Activated T-helper 17 cell treated with anti-CD3 and anti-CD28 coated beads, Interleukin-2, amount 50 U/mL, for 72 hours (primary cell): ENCODE data around the gene METTL22. TPM values are rescaled to one million over a fixed set of nuclear protein-coding genes. Genes with fewer than 3 reads are reported as not detected.
A peak's percentile ranks its signal among the peaks of the same experiment; 100 is the strongest.

ENCODE experiments used
- ATAC-seq: fragments of 150-1000 bp; cut with Tn5 transposase; replicated peaks from 2 replicates; pipeline ENCODE4 v1.10.0; 2021; ENCODE audit warnings: mild to moderate bottlenecking, moderate library complexity
- H3K27ac Mint-ChIP-seq: one replicate; pipeline ENCODE4 v1.8.0; 2022; ENCODE audit warnings: mixed read lengths
- H3K27me3 Mint-ChIP-seq: one replicate; pipeline ENCODE4 v1.8.0; 2022; ENCODE audit warnings: mixed read lengths
- H3K36me3 Mint-ChIP-seq: one replicate; pipeline ENCODE4 v1.8.0; 2022; ENCODE audit warnings: low read depth, mild to moderate bottlenecking, mixed read lengths
- H3K4me1 Mint-ChIP-seq: one replicate; pipeline ENCODE4 v1.8.0; 2022; ENCODE audit warnings: mixed read lengths
- H3K4me3 Mint-ChIP-seq: one replicate; pipeline ENCODE4 v1.8.0; 2022; ENCODE audit warnings: mild to moderate bottlenecking, mixed read lengths
- H3K9me3 Mint-ChIP-seq: one replicate; pipeline ENCODE4 v1.8.0; 2022; ENCODE audit warnings: mixed read lengths
- total RNA-seq, 2 donors: library from RNA; stranded (reverse); gene quantifications; one replicate each; pipeline ENCODE4 v1.2.3, GENCODE V29; 2022

The METTL22 gene
- 10 to 100 TPM; 28.7 to 40.6 TPM for total RNA-seq

DNA sequence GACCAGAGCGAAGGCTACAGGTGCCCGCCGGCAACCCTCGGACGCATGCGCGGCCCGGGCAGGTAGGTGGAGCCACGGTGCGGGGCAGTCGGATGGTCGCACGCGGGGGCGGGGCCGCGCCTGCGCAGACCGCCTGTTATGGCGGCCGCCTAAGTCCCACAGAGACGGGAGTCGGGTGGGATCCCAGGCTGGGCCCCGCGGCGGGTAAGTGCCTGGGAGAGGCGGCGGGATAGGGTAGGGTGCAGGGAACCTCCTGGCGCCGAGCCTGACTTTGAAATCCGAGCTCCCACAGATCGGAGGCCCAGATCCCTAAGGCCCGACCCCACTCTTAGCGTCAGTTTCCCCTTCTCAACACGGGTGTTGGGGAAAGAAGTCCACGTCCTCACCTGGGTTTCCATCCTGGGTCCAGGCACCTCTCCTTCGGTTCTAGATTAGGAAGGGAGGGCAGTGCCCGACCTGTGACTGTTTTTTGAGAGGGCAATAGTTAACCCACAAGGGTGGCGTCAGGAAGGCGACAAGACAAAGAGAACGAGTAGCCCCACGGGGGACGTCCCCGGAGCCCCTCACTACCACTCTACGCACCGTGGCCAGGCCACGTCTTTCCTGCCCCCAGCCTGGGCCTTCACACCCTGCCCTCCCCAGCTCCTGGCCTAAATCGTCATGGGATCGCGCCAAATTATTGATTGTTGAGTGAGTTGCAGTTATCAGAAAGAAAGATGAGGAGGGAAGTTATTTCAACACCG is at the start of gene METTL22:
METTL22 (plus strand) TSS at position 127 of the 743 bp plus-strand sequence. CDS start 3,968 bp downstream, outside the sequence.
- H3K4me3 Mint-ChIP-seq: peak within 1 kb of the TSS; percentile 90
- H3K27ac Mint-ChIP-seq: peak within 1 kb of the TSS; percentile 89
- ATAC-seq: peak; percentile 96
- H3K4me1 Mint-ChIP-seq: no peaks in the 10 kb centered on the region
- H3K9me3 Mint-ChIP-seq: no peaks in the 10 kb centered on the region
- peaks cover 26% of the 10 kb centered on the region for H3K36me3 Mint-ChIP-seq
- peaks cover 4% of the 10 kb centered on the region for H3K27me3 Mint-ChIP-seq

- peaks cover 42% of the 10 kb centered on the region for H3K27me3 Mint-ChIP-seq
- no peaks in the 10 kb centered on the region for H3K36me3 Mint-ChIP-seq
- no peaks in the 10 kb centered on the region for H3K4me1 Mint-ChIP-seq
- H3K9me3 Mint-ChIP-seq: no peaks in the 10 kb centered on the region
- no peak overlapping the region for H3K27ac Mint-ChIP-seq
- no peak for ATAC-seq
- H3K4me3 Mint-ChIP-seq: no peak overlapping the region
Observed at GRCh38 chr16:8572063-8572918, 49.2 kb upstream of the METTL22 start.

DNA sequence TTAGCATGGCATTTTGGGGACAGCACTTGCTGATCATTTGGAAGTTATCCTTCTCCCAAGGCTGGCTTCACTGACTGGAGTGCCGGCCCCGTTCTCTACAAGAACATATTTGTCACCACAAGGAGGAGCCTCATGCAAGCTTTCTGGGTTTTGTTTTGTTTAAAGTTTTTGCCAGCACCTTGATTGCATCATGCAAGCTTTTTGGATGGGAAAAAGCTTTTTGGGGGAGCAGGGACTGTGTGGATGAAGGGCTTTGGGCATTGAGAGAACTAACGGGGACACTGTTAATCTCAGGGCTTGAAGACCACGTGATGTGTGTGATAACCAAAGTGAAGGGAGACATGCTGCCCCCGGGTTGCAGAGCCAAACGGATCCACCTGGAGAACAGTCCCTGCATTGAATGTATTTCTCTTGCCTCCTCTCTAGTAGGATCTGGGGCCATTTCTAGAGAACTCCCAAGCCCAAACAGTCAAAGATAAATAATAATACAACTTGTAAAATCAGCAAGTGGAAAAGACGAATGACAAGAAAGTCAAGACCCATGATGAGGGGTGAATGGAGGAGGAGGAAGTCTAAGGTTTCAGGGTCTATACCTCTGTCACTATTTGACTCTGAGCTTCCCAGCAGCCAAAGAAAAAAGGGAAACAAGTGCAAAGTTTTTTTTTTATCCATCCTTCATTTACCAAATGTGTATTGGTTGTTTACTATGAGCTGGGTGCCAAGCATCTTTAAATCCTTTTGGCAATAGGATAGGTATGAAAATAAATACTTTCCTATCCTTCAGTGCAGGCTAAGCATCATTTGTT is 48.4 kb upstream of the METTL22 start:
- no peak overlapping the region for H3K27ac Mint-ChIP-seq
- peaks cover 42% of the 10 kb centered on the region for H3K27me3 Mint-ChIP-seq
- no peaks in the 10 kb centered on the region for H3K9me3 Mint-ChIP-seq
- no peaks in the 10 kb centered on the region for H3K36me3 Mint-ChIP-seq
- H3K4me3 Mint-ChIP-seq: no peak overlapping the region
- no peaks in the 10 kb centered on the region for H3K4me1 Mint-ChIP-seq
- no peak for ATAC-seq

GRCh38 chr16:8575399-8575798 is 46.1 kb upstream of the METTL22 start:
- Mint-ChIP-seq H3K27me3 (peaks cover 44% of the 10 kb centered on the region), H3K9me3 (no peaks in the 10 kb centered on the region), H3K4me1 (no peaks in the 10 kb centered on the region), H3K27ac (no peak overlapping the region), H3K36me3 (no peaks in the 10 kb centered on the region), H3K4me3 (no peak overlapping the region)
- ATAC-seq: no peak

DNA sequence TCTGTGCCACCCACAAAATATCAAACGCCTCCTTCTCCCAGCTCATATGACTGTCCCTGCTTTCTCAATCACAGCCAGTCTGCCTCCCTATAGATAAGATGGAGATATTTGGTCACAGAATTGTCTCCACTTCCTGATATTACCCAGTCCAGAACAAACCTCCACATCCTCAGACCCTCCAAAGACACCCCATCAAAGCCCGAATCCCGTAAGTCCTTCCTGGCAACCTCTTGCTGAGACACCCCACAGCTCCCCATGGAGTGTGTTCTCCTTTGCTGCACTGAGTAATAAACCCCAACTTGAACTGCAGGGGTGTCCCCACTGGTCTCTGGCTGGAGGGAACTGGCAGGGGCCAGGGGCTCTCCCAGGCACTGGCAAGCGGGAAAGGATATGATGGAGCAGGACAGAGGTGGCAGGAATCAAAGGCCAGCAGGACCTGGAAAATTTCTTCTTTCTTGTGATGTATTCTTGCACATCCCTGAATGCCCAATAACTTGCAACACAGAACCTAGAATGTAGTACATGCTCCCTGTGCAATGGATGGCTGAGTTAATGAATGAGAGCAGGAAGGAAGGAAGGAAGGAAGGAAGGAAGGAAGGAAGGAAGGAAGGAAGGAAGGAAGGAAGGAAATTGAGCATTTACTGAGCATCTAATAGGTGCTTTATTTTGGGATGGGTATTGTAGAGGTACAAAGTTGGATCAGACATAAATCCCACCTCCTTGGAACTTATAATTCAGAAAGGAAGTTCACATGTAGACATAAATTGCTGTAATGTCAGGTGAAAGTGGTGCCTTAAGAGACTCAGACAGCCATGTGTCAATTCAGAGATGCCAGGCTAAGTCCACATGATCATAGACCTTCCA is 45.1 kb upstream of the METTL22 start:
- Mint-ChIP-seq H3K9me3 (no peaks in the 10 kb centered on the region), H3K4me3 (no peak overlapping the region)

DNA sequence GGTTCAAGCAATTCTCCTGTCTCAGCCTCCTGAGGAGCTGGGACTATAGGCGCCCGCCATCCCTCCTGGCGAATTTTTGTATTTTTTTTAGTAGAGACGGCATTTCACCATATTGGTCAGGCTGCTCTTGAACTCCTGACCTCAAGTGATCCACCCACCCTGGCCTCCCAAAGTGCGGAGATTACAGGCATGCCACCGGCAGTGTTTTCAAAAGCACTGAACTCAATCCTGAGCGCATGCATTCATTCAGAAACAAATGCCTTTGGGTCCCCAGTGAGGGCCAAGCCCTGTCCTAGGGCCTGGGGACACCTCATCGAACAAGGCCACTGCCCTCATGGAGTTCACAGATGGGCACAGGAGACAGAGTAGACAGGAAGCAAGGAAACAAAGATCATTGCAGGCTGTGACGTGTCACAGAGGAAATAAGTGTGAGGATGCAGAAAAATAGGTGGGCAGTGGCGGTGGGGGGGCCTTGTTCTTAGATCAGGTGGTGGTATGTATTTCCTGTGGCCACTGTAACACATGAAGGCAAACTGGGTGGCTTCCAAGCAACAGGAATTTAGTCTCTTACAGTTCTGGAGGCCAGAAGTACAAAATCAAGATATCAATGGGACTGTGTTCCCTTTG is 43.7 kb upstream of the METTL22 start:
- Mint-ChIP-seq H3K27me3 (peaks cover 36% of the 10 kb centered on the region), H3K4me1 (no peaks in the 10 kb centered on the region), H3K27ac (no peak overlapping the region), H3K36me3 (no peaks in the 10 kb centered on the region), H3K9me3 (no peaks in the 10 kb centered on the region), H3K4me3 (no peak overlapping the region)
- no peak for ATAC-seq

More for the DNA sequence above, 45.1 kb upstream of the METTL22 start:
- no peaks in the 10 kb centered on the region for H3K36me3 Mint-ChIP-seq
- H3K27me3 Mint-ChIP-seq: peaks cover 41% of the 10 kb centered on the region
- no peak for ATAC-seq
- no peak overlapping the region for H3K27ac Mint-ChIP-seq
- H3K4me1 Mint-ChIP-seq: no peaks in the 10 kb centered on the region

- no peak overlapping the region for H3K27ac Mint-ChIP-seq
- no peaks in the 10 kb centered on the region for H3K9me3 Mint-ChIP-seq
- H3K4me1 Mint-ChIP-seq: no peaks in the 10 kb centered on the region
- H3K4me3 Mint-ChIP-seq: no peak overlapping the region
- H3K27me3 Mint-ChIP-seq: peaks cover 31% of the 10 kb centered on the region
- no peaks in the 10 kb centered on the region for H3K36me3 Mint-ChIP-seq
- ATAC-seq: no peak
Observed at GRCh38 chr16:8579559-8579958, 41.9 kb upstream of the METTL22 start.

DNA sequence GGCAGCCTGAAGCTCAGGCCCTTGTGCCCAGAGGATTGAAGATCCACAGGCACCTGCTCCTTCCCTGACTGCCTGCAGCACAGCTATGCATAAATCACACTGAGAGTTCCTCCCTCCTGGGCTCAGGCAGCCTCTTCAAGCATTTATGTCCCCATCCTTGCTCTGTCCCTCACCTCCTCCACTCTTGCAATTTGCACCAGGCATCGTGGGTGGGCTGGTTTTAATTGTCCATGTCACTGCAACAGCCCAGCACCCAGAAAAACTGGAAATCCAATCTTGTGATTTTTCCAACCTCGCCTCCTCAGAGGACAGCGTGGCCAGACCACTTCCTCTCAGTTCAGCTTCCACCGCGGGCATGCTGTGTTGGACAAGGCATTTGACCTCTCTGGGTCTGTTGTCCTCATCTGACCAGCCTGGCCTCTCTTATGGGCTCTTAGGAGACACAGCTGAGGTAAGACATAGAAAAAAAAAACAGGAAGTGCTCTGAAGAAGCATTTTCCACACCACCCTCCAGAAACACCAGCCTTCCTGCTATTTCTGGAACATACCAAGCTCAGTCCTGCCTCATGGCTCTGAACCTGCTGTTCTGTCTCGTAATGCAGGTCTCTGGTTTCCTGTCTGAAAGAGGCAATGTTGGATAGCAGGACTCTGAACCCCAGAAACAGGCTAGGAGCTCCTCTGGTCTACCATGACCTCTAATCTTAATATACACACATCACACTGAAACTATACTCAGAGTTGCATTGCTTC is 39.5 kb upstream of the METTL22 start:
- Mint-ChIP-seq H3K36me3 (no peaks in the 10 kb centered on the region), H3K4me3 (no peak overlapping the region), H3K4me1 (no peaks in the 10 kb centered on the region), H3K9me3 (no peaks in the 10 kb centered on the region), H3K27ac (no peak overlapping the region), H3K27me3 (peaks cover 27% of the 10 kb centered on the region)
- no peak for ATAC-seq

GRCh38 chr16:8583199-8583598 is 38.3 kb upstream of the METTL22 start:
- Mint-ChIP-seq H3K4me3 (no peak overlapping the region), H3K27ac (no peak overlapping the region), H3K27me3 (peaks cover 36% of the 10 kb centered on the region), H3K4me1 (no peaks in the 10 kb centered on the region), H3K36me3 (no peaks in the 10 kb centered on the region), H3K9me3 (no peaks in the 10 kb centered on the region)
- ATAC-seq: no peak

GRCh38 chr16:8583732-8584131 is 37.8 kb upstream of the METTL22 start:
- ATAC-seq: no peak
- Mint-ChIP-seq H3K9me3 (no peaks in the 10 kb centered on the region), H3K4me3 (no peak overlapping the region), H3K27me3 (peaks cover 41% of the 10 kb centered on the region), H3K4me1 (no peaks in the 10 kb centered on the region), H3K36me3 (no peaks in the 10 kb centered on the region), H3K27ac (no peak overlapping the region)

GRCh38 chr16:8585041-8585440 is 36.5 kb upstream of the METTL22 start:
- no peaks in the 10 kb centered on the region for H3K4me1 Mint-ChIP-seq
- no peak overlapping the region for H3K27ac Mint-ChIP-seq
- H3K36me3 Mint-ChIP-seq: no peaks in the 10 kb centered on the region
- ATAC-seq: no peak
- H3K4me3 Mint-ChIP-seq: no peak overlapping the region
- peaks cover 39% of the 10 kb centered on the region for H3K27me3 Mint-ChIP-seq
- no peaks in the 10 kb centered on the region for H3K9me3 Mint-ChIP-seq

GRCh38 chr16:8585857-8586256 is 35.6 kb upstream of the METTL22 start:
- H3K4me3 Mint-ChIP-seq: no peak overlapping the region
- no peaks in the 10 kb centered on the region for H3K36me3 Mint-ChIP-seq
- H3K9me3 Mint-ChIP-seq: no peaks in the 10 kb centered on the region

DNA sequence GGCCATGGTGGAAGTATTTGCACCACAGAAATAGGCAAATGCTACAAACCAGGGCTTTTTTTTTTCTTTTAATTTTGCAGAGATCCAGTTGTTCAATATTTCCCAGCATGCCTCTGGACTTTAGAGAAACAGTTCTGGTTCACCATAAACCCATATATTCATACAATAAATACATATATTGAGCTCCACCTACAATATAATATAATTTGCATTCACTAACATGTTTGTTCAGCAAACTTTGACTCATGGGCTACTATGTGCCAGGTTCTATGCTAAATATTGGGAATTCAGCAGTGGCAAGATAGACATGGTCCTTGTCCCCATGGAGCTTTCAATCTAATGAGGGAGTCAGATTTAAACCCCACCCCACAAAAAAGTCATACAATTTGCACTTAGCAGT is 34.4 kb upstream of the METTL22 start:
- Mint-ChIP-seq H3K9me3 (no peaks in the 10 kb centered on the region), H3K36me3 (no peaks in the 10 kb centered on the region), H3K27ac (no peak overlapping the region), H3K27me3 (peaks cover 39% of the 10 kb centered on the region), H3K4me1 (no peaks in the 10 kb centered on the region), H3K4me3 (no peak overlapping the region)
- no peak for ATAC-seq

More at GRCh38 chr16:8585857-8586256, 35.6 kb upstream of the METTL22 start:
- ATAC-seq: no peak
- Mint-ChIP-seq H3K27ac (no peak overlapping the region), H3K4me1 (no peaks in the 10 kb centered on the region), H3K27me3 (peaks cover 42% of the 10 kb centered on the region)
